Liver (tissue), 9 donors: ENCODE measurements around the gene NOS3. TPM values are rescaled to one million over a fixed set of nuclear protein-coding genes. Genes with fewer than 3 reads are reported as not detected.

ENCODE experiments used
- DNase-seq: peaks from one replicate; pipeline ENCODE4 v3.0.0-alpha.2; 2017; ENCODE audit warnings: low spot score
- H3K27ac ChIP-seq, 2 donors: one replicate each; pipeline ENCODE4 v1.7.0; 2013; ENCODE audit warnings: inconsistent platforms in 2 of 2, low read length in 2 of 2, control low read depth in 1 of 2, low read depth in 1 of 2, mild to moderate bottlenecking in 1 of 2
- H3K27me3 ChIP-seq, 4 donors: one replicate each; pipeline versions ENCODE4 v1.6.1 to v1.7.0; 2013; ENCODE audit warnings: low read length in 3 of 4, inconsistent platforms in 1 of 4, mild to moderate bottlenecking in 1 of 4, moderate library complexity in 1 of 4; ENCODE audit not compliant: control insufficient read depth in 4 of 4, insufficient read depth in 4 of 4
- H3K36me3 ChIP-seq, 4 donors: one replicate each; pipeline versions ENCODE4 v1.6.1 to v1.7.0; 2013; ENCODE audit warnings: low read length in 3 of 4, mild to moderate bottlenecking in 3 of 4, low read depth in 1 of 4, moderate library complexity in 1 of 4; ENCODE audit not compliant: control insufficient read depth in 4 of 4, insufficient read depth in 3 of 4
- H3K4me1 ChIP-seq, 4 donors: one replicate each; pipeline versions ENCODE4 v1.6.1 to v1.7.0; 2013; ENCODE audit warnings: low read length in 3 of 4, mild to moderate bottlenecking in 3 of 4, moderate library complexity in 1 of 4; ENCODE audit not compliant: control insufficient read depth in 4 of 4, insufficient read depth in 4 of 4
- H3K4me3 ChIP-seq, 3 donors: one replicate each; pipeline versions ENCODE4 v1.6.1 to v1.7.0; 2013; ENCODE audit warnings: low read length in 3 of 3, control low read depth in 1 of 3, low read depth in 1 of 3, mild to moderate bottlenecking in 1 of 3
- H3K9ac ChIP-seq, 2 donors: one replicate each; pipeline ENCODE4 v1.7.0; 2013; ENCODE audit warnings: low read length in 2 of 2, mild to moderate bottlenecking in 2 of 2, moderate library complexity in 2 of 2, control low read depth in 1 of 2, low read depth in 1 of 2
- H3K9me3 ChIP-seq, 4 donors: one replicate each; pipeline versions ENCODE4 v1.6.1 to v1.7.0; 2013; ENCODE audit warnings: low read length in 3 of 4; ENCODE audit not compliant: control insufficient read depth in 4 of 4
- EGR1 ChIP-seq, 2 donors: IDR thresholded peaks; 2 replicates each; pipeline ENCODE4 v1.6.1; 2016 to 2018; ENCODE audit warnings: antibody characterized with exemption in 2 of 2, low read depth in 2 of 2
- FOXA1 ChIP-seq: IDR thresholded peaks from 2 replicates; pipeline ENCODE4 v1.6.1; 2016; ENCODE audit warnings: antibody characterized with exemption
- FOXA2 ChIP-seq: IDR thresholded peaks from 2 replicates; pipeline ENCODE4 v1.6.1; 2016; ENCODE audit warnings: antibody characterized with exemption
- GABPA ChIP-seq, 2 donors: IDR thresholded peaks in 1 of 2; conservative IDR thresholded peaks in 1 of 2; 2 replicates each; pipeline ENCODE4 v1.6.1; 2016; ENCODE audit warnings: antibody characterized with exemption in 2 of 2, mild to moderate bottlenecking in 1 of 2, moderate library complexity in 1 of 2
- JUND ChIP-seq, 2 donors: IDR thresholded peaks; 2 replicates each; pipeline ENCODE4 v1.6.1; 2016; ENCODE audit warnings: antibody characterized with exemption in 2 of 2
- NR2F2 ChIP-seq: IDR thresholded peaks from 2 replicates; pipeline ENCODE4 v1.6.1; 2016; ENCODE audit warnings: antibody characterized with exemption
- RAD21 ChIP-seq, 2 donors: IDR thresholded peaks; 2 replicates each; pipeline ENCODE4 v1.6.1; 2016; ENCODE audit warnings: antibody characterized with exemption in 2 of 2, mild to moderate bottlenecking in 2 of 2
- RXRA ChIP-seq, 2 donors: IDR thresholded peaks; 2 replicates each; pipeline ENCODE4 v1.6.1; 2017 to 2018; ENCODE audit warnings: antibody characterized with exemption in 2 of 2, mild to moderate bottlenecking in 1 of 2
- SP1 ChIP-seq: IDR thresholded peaks from 2 replicates; pipeline ENCODE4 v1.6.1; 2018; ENCODE audit warnings: antibody characterized with exemption, mild to moderate bottlenecking
- TAF1 ChIP-seq: conservative IDR thresholded peaks from 2 replicates; pipeline ENCODE4 v1.6.1; 2016; ENCODE audit warnings: antibody characterized with exemption, mild to moderate bottlenecking
- WGBS: extraction: QIAGEN DNeasy Blood & Tissue Kit; methylation state at CpG from one replicate; pipeline ENCODE4 v1.1.7; 2013; 5-methylcytosine and 5-hydroxymethylcytosine counted together
- polyA plus RNA-seq, 2 donors: library from polyadenylated mRNA; stranded (reverse) in 1 of 2; unstranded in 1 of 2; fragments of 200-250 nt in 1 of 2; fragments of >200 nt in 1 of 2; fragmentation: Nextera tagmentation in 1 of 2; extraction: Ambion mirVana in 1 of 2; gene quantifications; one replicate each; pipeline versions ENCODE4 v1.2.1 to v1.2.3, GENCODE V29; 2013 to 2015
- total RNA-seq, 2 donors: library from RNA; depleted of rRNA; stranded (reverse); fragments of >200 nt; gene quantifications; one replicate each; pipeline ENCODE4 v1.2.3, GENCODE V29; 2014
- TF ChIP-seq, protein P1 (sequence below): IDR thresholded peaks from 2 replicates; pipeline ENCODE4 v1.6.1; 2016; ENCODE audit warnings: antibody characterized with exemption, mild to moderate bottlenecking
- TF ChIP-seq, protein P2 (sequence below): IDR thresholded peaks from 2 replicates; pipeline ENCODE4 v1.6.1; 2016; ENCODE audit warnings: antibody characterized with exemption
- TF ChIP-seq, protein P3 (sequence below): IDR thresholded peaks from 2 replicates; pipeline ENCODE4 v1.6.1; 2016; ENCODE audit warnings: antibody characterized with exemption
- TF ChIP-seq, protein P4 (sequence below): fragments of 150-350 bp; IDR thresholded peaks from 2 replicates; pipeline ENCODE4 v1.5.1; 2017; ENCODE audit warnings: improper control_type of control experiment, low read depth, low read length; ENCODE audit not compliant: missing input control
- donor health status: healthy.
- donor health status: healthy.
- donor health status: healthy.
- donor health status: healthy.
- donor health status: healthy.

Gene NOS3
- total and polyA plus RNA-seq, 4 donors: 1.6 to 6.1 (median 5.1) TPM

DNA sequence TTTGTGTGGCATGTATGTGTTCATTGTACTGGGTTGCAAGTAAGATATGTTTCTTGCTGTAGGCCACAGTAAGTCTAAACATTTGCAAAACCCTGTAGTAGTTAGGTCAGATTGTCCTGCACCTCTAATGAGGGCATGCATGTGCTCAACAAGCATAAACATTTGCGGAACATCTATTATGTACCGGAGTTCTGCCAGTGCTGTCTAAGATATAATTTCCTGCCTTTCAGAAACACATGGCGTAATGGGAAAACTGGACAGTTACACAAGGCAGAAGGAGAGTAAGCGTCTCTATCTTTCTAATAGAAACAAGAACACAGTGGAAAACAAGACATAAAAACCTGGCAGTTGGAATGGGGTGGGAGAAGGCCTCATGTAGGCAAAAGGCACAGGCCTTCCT is 40.2 kb downstream of the NOS3 start:
- TF ChIP-seq, protein P1, sequence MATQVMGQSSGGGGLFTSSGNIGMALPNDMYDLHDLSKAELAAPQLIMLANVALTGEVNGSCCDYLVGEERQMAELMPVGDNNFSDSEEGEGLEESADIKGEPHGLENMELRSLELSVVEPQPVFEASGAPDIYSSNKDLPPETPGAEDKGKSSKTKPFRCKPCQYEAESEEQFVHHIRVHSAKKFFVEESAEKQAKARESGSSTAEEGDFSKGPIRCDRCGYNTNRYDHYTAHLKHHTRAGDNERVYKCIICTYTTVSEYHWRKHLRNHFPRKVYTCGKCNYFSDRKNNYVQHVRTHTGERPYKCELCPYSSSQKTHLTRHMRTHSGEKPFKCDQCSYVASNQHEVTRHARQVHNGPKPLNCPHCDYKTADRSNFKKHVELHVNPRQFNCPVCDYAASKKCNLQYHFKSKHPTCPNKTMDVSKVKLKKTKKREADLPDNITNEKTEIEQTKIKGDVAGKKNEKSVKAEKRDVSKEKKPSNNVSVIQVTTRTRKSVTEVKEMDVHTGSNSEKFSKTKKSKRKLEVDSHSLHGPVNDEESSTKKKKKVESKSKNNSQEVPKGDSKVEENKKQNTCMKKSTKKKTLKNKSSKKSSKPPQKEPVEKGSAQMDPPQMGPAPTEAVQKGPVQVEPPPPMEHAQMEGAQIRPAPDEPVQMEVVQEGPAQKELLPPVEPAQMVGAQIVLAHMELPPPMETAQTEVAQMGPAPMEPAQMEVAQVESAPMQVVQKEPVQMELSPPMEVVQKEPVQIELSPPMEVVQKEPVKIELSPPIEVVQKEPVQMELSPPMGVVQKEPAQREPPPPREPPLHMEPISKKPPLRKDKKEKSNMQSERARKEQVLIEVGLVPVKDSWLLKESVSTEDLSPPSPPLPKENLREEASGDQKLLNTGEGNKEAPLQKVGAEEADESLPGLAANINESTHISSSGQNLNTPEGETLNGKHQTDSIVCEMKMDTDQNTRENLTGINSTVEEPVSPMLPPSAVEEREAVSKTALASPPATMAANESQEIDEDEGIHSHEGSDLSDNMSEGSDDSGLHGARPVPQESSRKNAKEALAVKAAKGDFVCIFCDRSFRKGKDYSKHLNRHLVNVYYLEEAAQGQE: no peak
- no peak for TF ChIP-seq FOXA2
- no peaks in the 10 kb centered on the region for H3K9me3 ChIP-seq
- H3K4me3 ChIP-seq: no peak overlapping the region
- peaks cover 5 to 10% (median 8%) of the 10 kb centered on the region in 4 donors for H3K4me1 ChIP-seq
- H3K27ac ChIP-seq: no peak overlapping the region
- DNase-seq: no peak
- 95% methylated on average over 4 of the region's 4 CpGs for WGBS
- H3K36me3 ChIP-seq: peaks cover 0 to 9% (median 4%) of the 10 kb centered on the region in 4 donors
- no peaks in the 10 kb centered on the region for H3K27me3 ChIP-seq
- H3K9ac ChIP-seq: no peak overlapping the region

DNA sequence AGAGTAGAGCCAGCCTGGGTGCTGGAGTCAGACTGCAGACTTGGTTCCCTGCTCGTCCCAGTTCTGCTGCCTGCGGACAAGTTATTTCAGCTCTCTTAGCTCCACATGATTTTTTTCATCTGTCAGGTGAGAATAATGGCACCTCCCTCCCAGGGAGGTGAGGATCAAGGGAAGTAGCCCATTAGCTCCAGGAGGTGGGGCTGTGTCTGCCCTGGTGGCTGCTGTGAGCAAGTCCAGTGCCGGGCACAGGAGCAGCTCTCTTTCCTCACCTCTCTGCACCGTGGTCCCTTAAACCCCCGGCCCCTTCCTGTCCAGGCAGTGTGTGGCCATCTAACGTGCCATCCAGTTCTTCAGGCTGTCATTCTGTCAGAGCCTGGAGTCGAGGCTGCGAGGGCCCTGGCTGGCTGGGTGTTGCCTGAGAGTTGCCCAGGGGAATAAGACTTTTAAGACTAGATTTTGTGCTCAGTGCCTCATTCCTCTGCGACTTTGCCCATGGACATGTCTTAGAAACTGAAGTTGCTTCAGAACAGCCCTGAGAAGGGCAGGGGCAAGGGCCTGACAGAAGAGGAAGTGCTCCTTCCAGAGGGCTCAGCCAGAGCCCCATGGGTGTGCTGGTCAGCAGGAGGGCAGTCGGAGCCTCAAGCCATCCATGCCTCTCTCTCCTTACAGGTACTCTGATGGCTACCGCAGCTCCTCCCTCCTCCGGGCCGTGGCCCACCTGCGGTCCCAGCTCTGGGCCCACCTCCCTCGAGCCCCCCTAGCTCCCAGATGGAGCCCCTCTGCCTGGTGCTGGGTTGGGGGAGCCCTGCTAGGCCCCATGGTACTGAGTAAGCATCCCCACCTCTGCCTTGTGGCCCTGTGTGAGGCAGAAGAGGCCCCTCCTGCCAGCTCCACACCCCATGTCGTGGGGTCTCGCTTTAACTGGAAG is 42.4 kb downstream of the NOS3 start:
- 93% methylated on average over 17 of the region's 17 CpGs for WGBS
- no peak overlapping the region for H3K4me3 ChIP-seq
- no peak for TF ChIP-seq RXRA (IDR thresholded peaks at IDR 0.05)
- no peak overlapping the region for H3K27ac ChIP-seq
- no peaks in the 10 kb centered on the region for H3K27me3 ChIP-seq
- DNase-seq: no peak
- H3K4me1 ChIP-seq: peaks cover 5 to 8% (median 6%) of the 10 kb centered on the region in 4 donors
- peaks cover 0 to 22% (median 5%) of the 10 kb centered on the region in 4 donors for H3K36me3 ChIP-seq
- no peak overlapping the region for H3K9ac ChIP-seq
- no peaks in the 10 kb centered on the region for H3K9me3 ChIP-seq

DNA sequence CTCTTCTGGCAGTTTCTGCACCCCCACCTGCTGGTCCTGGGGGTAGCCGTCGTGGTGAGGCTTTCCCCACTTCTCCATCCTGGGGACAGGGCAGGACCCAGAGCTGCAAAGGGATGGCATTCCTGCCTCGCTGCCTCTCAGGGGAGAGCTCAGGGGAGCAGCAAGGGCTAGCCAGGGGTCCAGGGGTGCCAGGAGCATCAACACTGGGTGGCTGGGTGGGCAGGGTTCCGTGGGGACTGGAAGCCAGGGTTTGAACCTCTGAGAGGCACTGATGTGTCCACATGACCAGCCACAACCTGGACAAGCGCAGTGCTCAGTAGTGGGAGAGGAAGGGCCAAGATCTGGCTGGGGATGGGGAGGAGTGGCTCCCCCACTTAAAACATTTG is 43.0 kb downstream of the NOS3 start:
- peaks cover 0 to 22% (median 5%) of the 10 kb centered on the region in 4 donors for H3K36me3 ChIP-seq
- H3K9me3 ChIP-seq: no peaks in the 10 kb centered on the region
- no peak for DNase-seq
- H3K9ac ChIP-seq: no peak overlapping the region
- H3K27ac ChIP-seq: no peak overlapping the region
- no peak overlapping the region for H3K4me3 ChIP-seq
- peaks cover 4 to 7% (median 4%) of the 10 kb centered on the region in 4 donors for H3K4me1 ChIP-seq
- WGBS: 92% methylated on average over 5 of the region's 5 CpGs
- H3K27me3 ChIP-seq: no peaks in the 10 kb centered on the region
- TF ChIP-seq RAD21 (IDR thresholded peaks at IDR 0.05): no peak
- TF ChIP-seq FOXA2: no peak
- no peak for TF ChIP-seq RXRA (IDR thresholded peaks at IDR 0.05)
- no peak for TF ChIP-seq JUND (IDR thresholded peaks at IDR 0.05)
- TF ChIP-seq TAF1: no peak
- TF ChIP-seq GABPA (IDR thresholded peaks at IDR 0.05 in 1 of 2, conservative IDR thresholded peaks at IDR 0.05 in 1 of 2): no peak
- TF ChIP-seq, protein P1: no peak
- TF ChIP-seq, protein P2, sequence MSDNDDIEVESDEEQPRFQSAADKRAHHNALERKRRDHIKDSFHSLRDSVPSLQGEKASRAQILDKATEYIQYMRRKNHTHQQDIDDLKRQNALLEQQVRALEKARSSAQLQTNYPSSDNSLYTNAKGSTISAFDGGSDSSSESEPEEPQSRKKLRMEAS: no peak
- TF ChIP-seq, protein P3, sequence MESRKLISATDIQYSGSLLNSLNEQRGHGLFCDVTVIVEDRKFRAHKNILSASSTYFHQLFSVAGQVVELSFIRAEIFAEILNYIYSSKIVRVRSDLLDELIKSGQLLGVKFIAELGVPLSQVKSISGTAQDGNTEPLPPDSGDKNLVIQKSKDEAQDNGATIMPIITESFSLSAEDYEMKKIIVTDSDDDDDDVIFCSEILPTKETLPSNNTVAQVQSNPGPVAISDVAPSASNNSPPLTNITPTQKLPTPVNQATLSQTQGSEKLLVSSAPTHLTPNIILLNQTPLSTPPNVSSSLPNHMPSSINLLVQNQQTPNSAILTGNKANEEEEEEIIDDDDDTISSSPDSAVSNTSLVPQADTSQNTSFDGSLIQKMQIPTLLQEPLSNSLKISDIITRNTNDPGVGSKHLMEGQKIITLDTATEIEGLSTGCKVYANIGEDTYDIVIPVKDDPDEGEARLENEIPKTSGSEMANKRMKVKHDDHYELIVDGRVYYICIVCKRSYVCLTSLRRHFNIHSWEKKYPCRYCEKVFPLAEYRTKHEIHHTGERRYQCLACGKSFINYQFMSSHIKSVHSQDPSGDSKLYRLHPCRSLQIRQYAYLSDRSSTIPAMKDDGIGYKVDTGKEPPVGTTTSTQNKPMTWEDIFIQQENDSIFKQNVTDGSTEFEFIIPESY: no peak
- TF ChIP-seq SP1: no peak
- TF ChIP-seq EGR1 (IDR thresholded peaks at IDR 0.05; ENCODE audit: low read depth in 2 of 2): no peak
- no peak for TF ChIP-seq NR2F2
- no peak for TF ChIP-seq FOXA1
- TF ChIP-seq, protein P4, sequence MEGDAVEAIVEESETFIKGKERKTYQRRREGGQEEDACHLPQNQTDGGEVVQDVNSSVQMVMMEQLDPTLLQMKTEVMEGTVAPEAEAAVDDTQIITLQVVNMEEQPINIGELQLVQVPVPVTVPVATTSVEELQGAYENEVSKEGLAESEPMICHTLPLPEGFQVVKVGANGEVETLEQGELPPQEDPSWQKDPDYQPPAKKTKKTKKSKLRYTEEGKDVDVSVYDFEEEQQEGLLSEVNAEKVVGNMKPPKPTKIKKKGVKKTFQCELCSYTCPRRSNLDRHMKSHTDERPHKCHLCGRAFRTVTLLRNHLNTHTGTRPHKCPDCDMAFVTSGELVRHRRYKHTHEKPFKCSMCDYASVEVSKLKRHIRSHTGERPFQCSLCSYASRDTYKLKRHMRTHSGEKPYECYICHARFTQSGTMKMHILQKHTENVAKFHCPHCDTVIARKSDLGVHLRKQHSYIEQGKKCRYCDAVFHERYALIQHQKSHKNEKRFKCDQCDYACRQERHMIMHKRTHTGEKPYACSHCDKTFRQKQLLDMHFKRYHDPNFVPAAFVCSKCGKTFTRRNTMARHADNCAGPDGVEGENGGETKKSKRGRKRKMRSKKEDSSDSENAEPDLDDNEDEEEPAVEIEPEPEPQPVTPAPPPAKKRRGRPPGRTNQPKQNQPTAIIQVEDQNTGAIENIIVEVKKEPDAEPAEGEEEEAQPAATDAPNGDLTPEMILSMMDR: no peak
